ENCODE results near the gene LPAR2.

The LPAR2 gene

GRCh38 chr19:19630426-19630825, 2.4 kb upstream of the LPAR2 start:
- no peak for TF ChIP-seq POLR2AphosphoS5 (IDR thresholded peaks at IDR 0.05; ENCODE audit: low read depth, low read length)
- no peak for TF ChIP-seq TAF1 (IDR thresholded peaks at IDR 0.05; ENCODE audit: borderline replicate concordance, insufficient read depth, low read length)
- TF ChIP-seq SIN3A (IDR thresholded peaks at IDR 0.05; ENCODE audit: borderline replicate concordance, insufficient read depth, low read length), result no peak
- TF ChIP-seq REST (IDR thresholded peaks at IDR 0.05; ENCODE audit: insufficient read depth in 1 of 2, low read depth in 2 of 2, low read length in 2 of 2), result no peak
- no peak for TF ChIP-seq FOXP2 (optimal IDR thresholded peaks at IDR 0.05; ENCODE audit: borderline replicate concordance, extremely low read depth, extremely low read length, insufficient read depth)

GRCh38 chr19:19630062-19630414, 2.0 kb upstream of the LPAR2 start:
- no peak for TF ChIP-seq TAF1 (IDR thresholded peaks at IDR 0.05; ENCODE audit: borderline replicate concordance, insufficient read depth, low read length)
- no peak for TF ChIP-seq POLR2AphosphoS5 (IDR thresholded peaks at IDR 0.05; ENCODE audit: low read depth, low read length)
- no peak for TF ChIP-seq SIN3A (IDR thresholded peaks at IDR 0.05; ENCODE audit: borderline replicate concordance, insufficient read depth, low read length)
- TF ChIP-seq REST (IDR thresholded peaks at IDR 0.05; ENCODE audit: insufficient read depth in 1 of 2, low read depth in 2 of 2, low read length in 2 of 2), result no peak
- no peak for TF ChIP-seq FOXP2 (optimal IDR thresholded peaks at IDR 0.05; ENCODE audit: borderline replicate concordance, extremely low read depth, extremely low read length, insufficient read depth)

GRCh38 chr19:19628501-19629134, 598 bp upstream of the LPAR2 start:
- no peak for TF ChIP-seq SIN3A (IDR thresholded peaks at IDR 0.05; ENCODE audit: borderline replicate concordance, insufficient read depth, low read length)
- no peak for TF ChIP-seq FOXP2 (optimal IDR thresholded peaks at IDR 0.05; ENCODE audit: borderline replicate concordance, extremely low read depth, extremely low read length, insufficient read depth)
- TF ChIP-seq POLR2AphosphoS5 (IDR thresholded peaks at IDR 0.05; ENCODE audit: low read depth, low read length), result no peak
- no peak for TF ChIP-seq REST (IDR thresholded peaks at IDR 0.05; ENCODE audit: insufficient read depth in 1 of 2, low read depth in 2 of 2, low read length in 2 of 2)
- no peak for TF ChIP-seq TAF1 (IDR thresholded peaks at IDR 0.05; ENCODE audit: borderline replicate concordance, insufficient read depth, low read length)

- TF ChIP-seq TAF1 (IDR thresholded peaks at IDR 0.05; ENCODE audit: borderline replicate concordance, insufficient read depth, low read length) (no peak), POLR2AphosphoS5 (IDR thresholded peaks at IDR 0.05; ENCODE audit: low read depth, low read length) (no peak), SIN3A (IDR thresholded peaks at IDR 0.05; ENCODE audit: borderline replicate concordance, insufficient read depth, low read length) (no peak), REST (IDR thresholded peaks at IDR 0.05; ENCODE audit: insufficient read depth in 1 of 2, low read depth in 2 of 2, low read length in 2 of 2) (no peak), FOXP2 (optimal IDR thresholded peaks at IDR 0.05; ENCODE audit: borderline replicate concordance, extremely low read depth, extremely low read length, insufficient read depth) (no peak)
Observed at GRCh38 chr19:19626516-19627472, 1.2 kb downstream of the LPAR2 start.
